HepG2 (cell line): ENCODE data around the gene MDFIC. TPM values are rescaled to one million over a fixed set of nuclear protein-coding genes. Genes with fewer than 3 reads are reported as not detected.

Source experiments
- ATAC-seq: fragments of 200-7000 bp; cut with Tn5 transposase; 3 replicates; pipeline ENCODE4 v1.9.1; 2020; ENCODE audit warnings: mild to moderate bottlenecking, moderate library complexity
- BruUV-seq: library from RNA; stranded (reverse); fragments of 400-500 nt; replicated peaks from 2 replicates; lab custom pipeline; 2021; lab: Mats Ljungman, UMichigan
- CTCF ChIA-PET: fragments of 300-600 bp; formaldehyde crosslinking; extraction: SDS; loops from one replicate; lab custom pipeline; 2021; ENCODE audit warnings: low total read pairs, inconsistent platforms, low intra/inter-chr PET ratio; lab: Yijun Ruan, JAX
- POLR2A ChIA-PET: fragments of 350-600 bp; sonication (Branson Sonifier 250); formaldehyde crosslinking; loops from one replicate; lab custom pipeline; 2020; ENCODE audit warnings: antibody characterized with exemption, inconsistent platforms; lab: Yijun Ruan, JAX
- DNase-seq: peaks from one replicate; pipeline ENCODE4 v3.0.0-alpha.2; 2015; ENCODE audit warnings: low spot score
- FAIRE-seq: peaks from 3 replicates; lab custom pipeline; 2011; peaks lifted over from hg19 to GRCh38; lab: Jason Lieb, UNC
- H2AFZ ChIP-seq: one replicate; pipeline ENCODE4 v1.6.1; 2011; ENCODE audit warnings: low read length, inconsistent platforms
- H3K27ac ChIP-seq: fragments of 300-600 bp; 3 replicates; pipeline ENCODE4 v1.8.0; 2011; ENCODE audit warnings: mixed run types, mild to moderate bottlenecking, mixed read lengths, low read length, inconsistent platforms; ENCODE audit not compliant: insufficient read depth; ENCODE audit errors: extremely low read length
- H3K27me3 ChIP-seq, 2 experiments: fragments of 200-600 bp in 1 of 2; 2 replicates in 1 of 2; 3 replicates in 1 of 2; pipeline versions ENCODE4 v1.6.0 to v1.8.0; 2011; ENCODE audit warnings: low read length in 2 of 2, mild to moderate bottlenecking in 2 of 2, moderate library complexity in 2 of 2, inconsistent platforms in 1 of 2; ENCODE audit not compliant: insufficient read depth in 2 of 2, control insufficient read depth in 1 of 2
- H3K36me3 ChIP-seq, 2 experiments: fragments of 200-600 bp in 1 of 2; replicated peaks in 1 of 2; 2 replicates in 1 of 2; 3 replicates in 1 of 2; pipeline versions ENCODE4 v1.5.1 to v1.8.0; 2011; ENCODE audit warnings: low read length in 2 of 2, inconsistent platforms in 1 of 2; ENCODE audit not compliant: insufficient read depth in 2 of 2, control insufficient read depth in 1 of 2
- H3K4me1 ChIP-seq: 2 replicates; pipeline ENCODE4 v1.5.1; 2012; ENCODE audit warnings: low read length, inconsistent platforms; ENCODE audit not compliant: insufficient read depth
- H3K4me2 ChIP-seq: 2 replicates; pipeline ENCODE4 v1.6.0; 2011; ENCODE audit warnings: low read depth, low read length, inconsistent platforms
- H3K4me3 ChIP-seq, 3 experiments: fragments of 200-600 bp in 1 of 3; sonication (generic), shearing (Covaris generic) in 1 of 3; replicated peaks in 1 of 3; 2 replicates each; pipeline ENCODE4 v1.5.1; 2011 to 2016; ENCODE audit warnings: low read length in 3 of 3, inconsistent platforms in 2 of 3, low read depth in 2 of 3, mild to moderate bottlenecking in 2 of 3, control low read depth in 1 of 3, mixed read lengths in 1 of 3; ENCODE audit not compliant: insufficient read depth in 1 of 3
- H3K79me2 ChIP-seq: one replicate; pipeline ENCODE4 v1.6.1; 2011; ENCODE audit warnings: low read length, inconsistent platforms; ENCODE audit not compliant: insufficient read depth
- H3K9ac ChIP-seq: 2 replicates; pipeline ENCODE4 v1.6.0; 2011; ENCODE audit warnings: mild to moderate bottlenecking, low read depth, low read length, inconsistent platforms; ENCODE audit not compliant: insufficient read depth
- H3K9me3 ChIP-seq: 2 replicates; pipeline ENCODE4 v1.5.1; 2012; ENCODE audit warnings: mild to moderate bottlenecking, low read length
- H4K20me1 ChIP-seq: 2 replicates; pipeline ENCODE4 v1.6.0; 2011; ENCODE audit warnings: inconsistent platforms, mild to moderate bottlenecking, low read length, moderate library complexity; ENCODE audit not compliant: insufficient read depth
- ATF7 ChIP-seq, 2 experiments: fragments of 450-650 bp in 1 of 2; sonication (generic) in 1 of 2; formaldehyde crosslinking in 1 of 2; IDR thresholded peaks; 2 replicates each; pipeline versions ENCODE4 v1.4.0 to v1.6.1; 2016 to 2020; ENCODE audit warnings: antibody characterized with exemption in 1 of 2, mild to moderate bottlenecking in 1 of 2, missing genetic modification reagents in 1 of 2
- GATAD2A ChIP-seq: IDR thresholded peaks from 2 replicates; pipeline ENCODE4 v1.6.1; 2016
- MTF1 ChIP-seq: sonication (generic); formaldehyde crosslinking; IDR thresholded peaks from 2 replicates; pipeline ENCODE4 v1.5.0; 2020; ENCODE audit warnings: missing genetic modification reagents
- MTF2 ChIP-seq: sonication (generic); formaldehyde crosslinking; IDR thresholded peaks from 2 replicates; pipeline ENCODE4 v1.5.0; 2020; ENCODE audit warnings: missing genetic modification reagents, borderline replicate concordance
- NAIF1 ChIP-seq: sonication (generic); formaldehyde crosslinking; IDR thresholded peaks from 2 replicates; pipeline ENCODE4 v1.5.0; 2020; ENCODE audit warnings: mild to moderate bottlenecking, missing genetic modification reagents, borderline replicate concordance
- NFE2L1 ChIP-seq: sonication (generic); formaldehyde crosslinking; IDR thresholded peaks from 2 replicates; pipeline ENCODE4 v1.4.0; 2020; ENCODE audit warnings: missing genetic modification reagents, mild to moderate bottlenecking, borderline replicate concordance
- RAD51 ChIP-seq: fragments of 450-650 bp; IDR thresholded peaks from 2 replicates; pipeline ENCODE4 v1.6.1; 2016; ENCODE audit warnings: borderline replicate concordance
- TEAD3 ChIP-seq: optimal IDR thresholded peaks from 2 replicates; pipeline ENCODE3; 2016; ENCODE audit warnings: borderline replicate concordance
- ZFP36L2 ChIP-seq: sonication (generic); formaldehyde crosslinking; IDR thresholded peaks from 2 replicates; pipeline ENCODE4 v1.4.0; 2020; ENCODE audit warnings: missing genetic modification reagents
- ZFP62 ChIP-seq: sonication (generic); formaldehyde crosslinking; IDR thresholded peaks from 2 replicates; pipeline ENCODE4 v1.4.0; 2020; ENCODE audit warnings: missing genetic modification reagents
- ZMYM4 ChIP-seq: sonication (generic); formaldehyde crosslinking; IDR thresholded peaks from 2 replicates; pipeline ENCODE4 v1.8.1; 2023; ENCODE audit warnings: mild to moderate bottlenecking, missing genetic modification reagents
- ZNF367 ChIP-seq: sonication (generic); formaldehyde crosslinking; IDR thresholded peaks from 2 replicates; pipeline ENCODE4 v1.4.0; 2020; ENCODE audit warnings: missing genetic modification reagents, borderline replicate concordance
- ZNF562 ChIP-seq: sonication (generic); formaldehyde crosslinking; IDR thresholded peaks from 2 replicates; pipeline ENCODE4 v1.8.0; 2022; ENCODE audit warnings: missing genetic modification reagents, borderline replicate concordance
- ZNF652 ChIP-seq: IDR thresholded peaks from 2 replicates; pipeline ENCODE4 v1.6.1; 2016; ENCODE audit warnings: low read depth, borderline replicate concordance
- ZSCAN5A ChIP-seq: sonication (generic); formaldehyde crosslinking; IDR thresholded peaks from 2 replicates; pipeline ENCODE4 v1.8.0; 2022; ENCODE audit warnings: mild to moderate bottlenecking, missing genetic modification reagents, borderline replicate concordance
- WGBS: methylation state at CpG from one replicate; pipeline ENCODE4 v1.1.6; 2017; ENCODE audit warnings: low lambda C conversion rate; 5-methylcytosine and 5-hydroxymethylcytosine counted together
- in situ Hi-C: cut with HindIII; loops from 2 replicates; pipeline ENCODE4 v1.10.0; 2017; ENCODE audit warnings: low pct_unique_long_range_greater_than_20kb; ENCODE audit not compliant: extremely low pct_ligation_motif_present
- intact Hi-C: fragments of 100-400 bp; cut with micrococcal nuclease; formaldehyde crosslinking; loops from one replicate; pipeline ENCODE4 v1.10.0; 2022; ENCODE audit not compliant: unreplicated experiment
- polyA plus RNA-seq, 8 experiments: library from polyadenylated mRNA; depleted of rRNA in 3 of 8; stranded (reverse) in 7 of 8; unstranded in 1 of 8; fragments of >200 nt; fragmentation: Illumina TruSeq in 4 of 8; extraction: Trizol in 4 of 8; gene quantifications; 2 replicates each; pipeline versions ENCODE4 v1.2.1 to v1.2.3, GENCODE V29; 2011 to 2016; ENCODE audit warnings: low read depth in 4 of 8, missing spikeins in 1 of 8, mixed read lengths in 1 of 8; ENCODE audit not compliant: insufficient read depth in 1 of 8
- total RNA-seq, 5 experiments: library from RNA; depleted of rRNA; stranded (reverse); fragments of >200 nt; fragmentation: Illumina TruSeq; extraction: Trizol; gene quantifications; 2 replicates each; pipeline ENCODE4 v1.2.3, GENCODE V29; 2016; ENCODE audit warnings: low read depth in 1 of 5
- TF ChIP-seq, protein P1 (sequence below): sonication (generic); formaldehyde crosslinking; IDR thresholded peaks from 2 replicates; pipeline ENCODE4 v1.4.0; 2020; ENCODE audit warnings: mild to moderate bottlenecking, missing genetic modification reagents
- TF ChIP-seq, protein P2 (sequence below): IDR thresholded peaks from 2 replicates; pipeline ENCODE4 v1.4.0; 2020; ENCODE audit warnings: mild to moderate bottlenecking, missing genetic modification reagents

MDFIC gene
- total and polyA plus RNA-seq, 2 of the 13 experiments (the other 11 are each of a cell fraction or from before 2014, with no cell fraction given): 0.13 TPM; not detected in 1

GRCh38 chr7:114969096-114969495 lies 47.2 kb downstream of the MDFIC start (continued):
- no peak for TF ChIP-seq ZSCAN5A (CRISPR knock-in tag)

DNA sequence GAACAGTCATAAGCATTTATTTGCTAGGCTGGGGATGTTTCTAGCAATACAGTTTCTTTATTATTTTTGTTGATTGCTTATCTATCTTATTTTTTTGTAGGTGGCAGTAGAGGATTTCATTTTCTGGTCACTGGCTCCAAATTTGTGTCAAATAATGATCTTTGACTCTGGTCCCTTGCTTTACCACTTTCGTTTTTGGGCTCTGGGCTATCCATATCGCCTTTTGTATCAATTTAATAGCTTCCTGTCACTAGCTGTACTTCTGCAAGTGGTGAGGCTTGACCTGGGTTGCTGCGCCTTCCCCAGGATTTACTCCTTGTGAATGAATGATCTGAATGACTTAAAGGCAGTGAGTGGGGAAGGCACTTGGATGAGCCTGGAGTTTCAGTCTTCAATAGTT lies 48.4 kb downstream of the MDFIC start:
- DNase-seq (no peak), ATAC-seq (no peak), FAIRE-seq (no peak)
- Histone ChIP-seq H3K27me3 (no peaks in the 10 kb centered on the region), H2AFZ (no peak overlapping the region), H3K9me3 (no peaks in the 10 kb centered on the region), H3K79me2 (no peaks in the 10 kb centered on the region), H3K4me1 (no peaks in the 10 kb centered on the region), H3K9ac (no peak overlapping the region), H3K27ac (no peak overlapping the region), H3K36me3 (no peaks in the 10 kb centered on the region), H4K20me1 (no peaks in the 10 kb centered on the region), H3K4me2 (no peak overlapping the region), H3K4me3 (no peak overlapping the region)
- 20% methylated on average over 3 of the region's 3 CpGs for WGBS
- BruUV-seq: no TSS peak
- POLR2A ChIA-PET: no interaction called here
- intact Hi-C loops: no loop called here
- CTCF ChIA-PET: no interaction called here
- in situ Hi-C loops: no loop called here
- no peak for TF ChIP-seq ZMYM4 (CRISPR knock-in tag)
- TF ChIP-seq NFE2L1: no peak
- no peak for TF ChIP-seq ZNF367 (CRISPR knock-in tag)
- no peak for TF ChIP-seq GATAD2A (CRISPR knock-in tag)
- TF ChIP-seq, protein P1, sequence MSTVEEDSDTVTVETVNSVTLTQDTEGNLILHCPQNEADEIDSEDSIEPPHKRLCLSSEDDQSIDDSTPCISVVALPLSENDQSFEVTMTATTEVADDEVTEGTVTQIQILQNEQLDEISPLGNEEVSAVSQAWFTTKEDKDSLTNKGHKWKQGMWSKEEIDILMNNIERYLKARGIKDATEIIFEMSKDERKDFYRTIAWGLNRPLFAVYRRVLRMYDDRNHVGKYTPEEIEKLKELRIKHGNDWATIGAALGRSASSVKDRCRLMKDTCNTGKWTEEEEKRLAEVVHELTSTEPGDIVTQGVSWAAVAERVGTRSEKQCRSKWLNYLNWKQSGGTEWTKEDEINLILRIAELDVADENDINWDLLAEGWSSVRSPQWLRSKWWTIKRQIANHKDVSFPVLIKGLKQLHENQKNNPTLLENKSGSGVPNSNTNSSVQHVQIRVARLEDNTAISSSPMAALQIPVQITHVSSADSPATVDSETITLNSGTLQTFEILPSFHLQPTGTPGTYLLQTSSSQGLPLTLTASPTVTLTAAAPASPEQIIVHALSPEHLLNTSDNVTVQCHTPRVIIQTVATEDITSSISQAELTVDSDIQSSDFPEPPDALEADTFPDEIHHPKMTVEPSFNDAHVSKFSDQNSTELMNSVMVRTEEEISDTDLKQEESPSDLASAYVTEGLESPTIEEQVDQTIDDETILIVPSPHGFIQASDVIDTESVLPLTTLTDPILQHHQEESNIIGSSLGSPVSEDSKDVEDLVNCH (CRISPR knock-in tag): no peak
- TF ChIP-seq MTF2 (CRISPR knock-in tag): no peak
- no peak for TF ChIP-seq TEAD3 (CRISPR knock-in tag)
- TF ChIP-seq NAIF1 (CRISPR knock-in tag): no peak
- TF ChIP-seq ZNF562 (CRISPR knock-in tag): no peak
- no peak for TF ChIP-seq ZNF652 (CRISPR knock-in tag)
- TF ChIP-seq, protein P2, sequence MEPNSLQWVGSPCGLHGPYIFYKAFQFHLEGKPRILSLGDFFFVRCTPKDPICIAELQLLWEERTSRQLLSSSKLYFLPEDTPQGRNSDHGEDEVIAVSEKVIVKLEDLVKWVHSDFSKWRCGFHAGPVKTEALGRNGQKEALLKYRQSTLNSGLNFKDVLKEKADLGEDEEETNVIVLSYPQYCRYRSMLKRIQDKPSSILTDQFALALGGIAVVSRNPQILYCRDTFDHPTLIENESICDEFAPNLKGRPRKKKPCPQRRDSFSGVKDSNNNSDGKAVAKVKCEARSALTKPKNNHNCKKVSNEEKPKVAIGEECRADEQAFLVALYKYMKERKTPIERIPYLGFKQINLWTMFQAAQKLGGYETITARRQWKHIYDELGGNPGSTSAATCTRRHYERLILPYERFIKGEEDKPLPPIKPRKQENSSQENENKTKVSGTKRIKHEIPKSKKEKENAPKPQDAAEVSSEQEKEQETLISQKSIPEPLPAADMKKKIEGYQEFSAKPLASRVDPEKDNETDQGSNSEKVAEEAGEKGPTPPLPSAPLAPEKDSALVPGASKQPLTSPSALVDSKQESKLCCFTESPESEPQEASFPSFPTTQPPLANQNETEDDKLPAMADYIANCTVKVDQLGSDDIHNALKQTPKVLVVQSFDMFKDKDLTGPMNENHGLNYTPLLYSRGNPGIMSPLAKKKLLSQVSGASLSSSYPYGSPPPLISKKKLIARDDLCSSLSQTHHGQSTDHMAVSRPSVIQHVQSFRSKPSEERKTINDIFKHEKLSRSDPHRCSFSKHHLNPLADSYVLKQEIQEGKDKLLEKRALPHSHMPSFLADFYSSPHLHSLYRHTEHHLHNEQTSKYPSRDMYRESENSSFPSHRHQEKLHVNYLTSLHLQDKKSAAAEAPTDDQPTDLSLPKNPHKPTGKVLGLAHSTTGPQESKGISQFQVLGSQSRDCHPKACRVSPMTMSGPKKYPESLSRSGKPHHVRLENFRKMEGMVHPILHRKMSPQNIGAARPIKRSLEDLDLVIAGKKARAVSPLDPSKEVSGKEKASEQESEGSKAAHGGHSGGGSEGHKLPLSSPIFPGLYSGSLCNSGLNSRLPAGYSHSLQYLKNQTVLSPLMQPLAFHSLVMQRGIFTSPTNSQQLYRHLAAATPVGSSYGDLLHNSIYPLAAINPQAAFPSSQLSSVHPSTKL (CRISPR knock-in tag): no peak
- TF ChIP-seq MTF1: no peak
- no peak for TF ChIP-seq ATF7 (IDR thresholded peaks at IDR 0.05)
- TF ChIP-seq ATF7 (CRISPR knock-in tag; IDR thresholded peaks at IDR 0.05): no peak
- no peak for TF ChIP-seq RAD51
- no peak for TF ChIP-seq ZFP36L2
- no peak for TF ChIP-seq ZFP62
